ENCODE data around the gene NPIPA5.
"Not testable (repeated sequence)": the region's sequence is repeated elsewhere in the genome, so short reads cannot be mapped to it uniquely, and the experiment has no call there.

- TF ChIP-seq, protein P1, sequence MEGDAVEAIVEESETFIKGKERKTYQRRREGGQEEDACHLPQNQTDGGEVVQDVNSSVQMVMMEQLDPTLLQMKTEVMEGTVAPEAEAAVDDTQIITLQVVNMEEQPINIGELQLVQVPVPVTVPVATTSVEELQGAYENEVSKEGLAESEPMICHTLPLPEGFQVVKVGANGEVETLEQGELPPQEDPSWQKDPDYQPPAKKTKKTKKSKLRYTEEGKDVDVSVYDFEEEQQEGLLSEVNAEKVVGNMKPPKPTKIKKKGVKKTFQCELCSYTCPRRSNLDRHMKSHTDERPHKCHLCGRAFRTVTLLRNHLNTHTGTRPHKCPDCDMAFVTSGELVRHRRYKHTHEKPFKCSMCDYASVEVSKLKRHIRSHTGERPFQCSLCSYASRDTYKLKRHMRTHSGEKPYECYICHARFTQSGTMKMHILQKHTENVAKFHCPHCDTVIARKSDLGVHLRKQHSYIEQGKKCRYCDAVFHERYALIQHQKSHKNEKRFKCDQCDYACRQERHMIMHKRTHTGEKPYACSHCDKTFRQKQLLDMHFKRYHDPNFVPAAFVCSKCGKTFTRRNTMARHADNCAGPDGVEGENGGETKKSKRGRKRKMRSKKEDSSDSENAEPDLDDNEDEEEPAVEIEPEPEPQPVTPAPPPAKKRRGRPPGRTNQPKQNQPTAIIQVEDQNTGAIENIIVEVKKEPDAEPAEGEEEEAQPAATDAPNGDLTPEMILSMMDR (IDR thresholded peaks at IDR 0.05): not testable (repeated sequence)
- TF ChIP-seq EZH2 (IDR thresholded peaks at IDR 0.05; ENCODE audit: borderline replicate concordance, insufficient read depth, low read depth, low read length, poor library complexity, severe bottlenecking): not testable (repeated sequence)
These were observed 11.8 kb upstream of the NPIPA5 start for GRCh38 chr16:15389916-15390315.

All from B cell (primary cell).